ENCODE results near the gene UBTD1.
"Not testable (repeated sequence)": the region's sequence is repeated elsewhere in the genome, so short reads cannot be mapped to it uniquely, and the experiment has no call there.

The UBTD1 gene

DNA sequence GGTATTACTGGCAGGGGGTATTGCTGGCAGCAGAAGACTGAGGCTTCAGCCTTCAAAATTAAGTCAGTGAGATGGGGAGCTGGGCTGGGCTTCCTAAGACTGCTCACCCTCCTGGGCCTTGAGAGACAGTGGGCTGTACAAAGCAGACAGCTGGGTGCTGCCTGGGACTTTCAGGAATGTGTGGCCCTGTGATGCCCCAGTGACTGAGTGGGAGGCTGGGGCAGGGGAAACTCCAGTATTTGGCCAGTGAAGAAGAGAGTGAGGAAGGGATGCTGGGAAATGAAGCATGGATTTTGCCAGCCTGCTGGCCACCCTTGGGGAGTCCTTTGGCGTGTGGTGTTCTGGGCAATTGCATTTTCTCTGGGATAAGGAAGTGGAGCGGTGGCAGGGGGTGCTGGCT lies 74.3 kb downstream of the UBTD1 start:
- H4K20me1 ChIP-seq, result peaks cover 0 to 23% (median 0%) of the 10 kb centered on the region in 11 experiments; a peak in 3 of 22 replicates
- TF ChIP-seq Cebpa-rat (IDR thresholded peaks at IDR 0.05), result no peak
- H3K4me1 ChIP-seq, result peaks cover 8 to 23% (median 14%) of the 10 kb centered on the region in 10 experiments; a peak in 18 of 20 replicates
- H3K27ac ChIP-seq, result no peak overlapping the region
- H3K9me3 ChIP-seq (replicated peaks in 1 of 11), result no peaks in the 10 kb centered on the region
- no peak overlapping the region for H3K4me3 ChIP-seq
- H3K9ac ChIP-seq, result no peak overlapping the region
- peaks cover 0 to 37% (median 0%) of the 10 kb centered on the region in 11 experiments; a peak in 9 of 22 replicates for H3K36me3 ChIP-seq
- peak overlapping the region in 4 of 11 experiments; percentile 5 to 44 (median 34); a peak in 9 of 22 replicates for H3K4me2 ChIP-seq
- H3K27me3 ChIP-seq, result no peaks in the 10 kb centered on the region

DNA sequence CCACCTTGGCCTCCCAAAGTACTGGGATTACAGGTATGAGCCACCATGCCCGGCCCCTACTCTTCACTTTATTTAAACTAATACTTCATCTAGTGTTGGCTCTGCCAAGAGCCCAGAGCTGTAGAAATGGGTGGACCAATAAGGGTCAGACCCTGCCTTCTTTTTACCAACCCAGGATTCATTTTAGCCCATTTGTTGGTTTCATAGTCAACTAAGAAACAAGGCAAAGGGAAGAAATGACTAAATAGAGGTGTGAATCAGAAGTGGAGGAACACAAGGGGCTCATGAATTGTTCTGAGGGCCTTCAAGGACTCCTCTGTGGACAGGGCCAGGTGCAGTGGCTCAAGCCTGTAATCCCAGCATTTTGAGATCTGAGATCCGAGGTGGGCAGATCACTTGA lies 74.9 kb downstream of the UBTD1 start:
- Histone ChIP-seq H3K4me3 (no peak overlapping the region), H3K9me3 (replicated peaks in 1 of 11) (no peaks in the 10 kb centered on the region), H3K27me3 (no peaks in the 10 kb centered on the region), H3K27ac (no peak overlapping the region), H4K20me1 (peaks cover 0 to 23% (median 0%) of the 10 kb centered on the region in 11 experiments; a peak in 3 of 22 replicates), H3K4me1 (peaks cover 8 to 23% (median 14%) of the 10 kb centered on the region in 10 experiments; a peak in 18 of 20 replicates), H3K4me2 (no peak overlapping the region), H3K9ac (no peak overlapping the region), H3K36me3 (peaks cover 0 to 31% (median 0%) of the 10 kb centered on the region in 11 experiments; a peak in 9 of 22 replicates)
- no peak for TF ChIP-seq Cebpa-rat (IDR thresholded peaks at IDR 0.05)

DNA sequence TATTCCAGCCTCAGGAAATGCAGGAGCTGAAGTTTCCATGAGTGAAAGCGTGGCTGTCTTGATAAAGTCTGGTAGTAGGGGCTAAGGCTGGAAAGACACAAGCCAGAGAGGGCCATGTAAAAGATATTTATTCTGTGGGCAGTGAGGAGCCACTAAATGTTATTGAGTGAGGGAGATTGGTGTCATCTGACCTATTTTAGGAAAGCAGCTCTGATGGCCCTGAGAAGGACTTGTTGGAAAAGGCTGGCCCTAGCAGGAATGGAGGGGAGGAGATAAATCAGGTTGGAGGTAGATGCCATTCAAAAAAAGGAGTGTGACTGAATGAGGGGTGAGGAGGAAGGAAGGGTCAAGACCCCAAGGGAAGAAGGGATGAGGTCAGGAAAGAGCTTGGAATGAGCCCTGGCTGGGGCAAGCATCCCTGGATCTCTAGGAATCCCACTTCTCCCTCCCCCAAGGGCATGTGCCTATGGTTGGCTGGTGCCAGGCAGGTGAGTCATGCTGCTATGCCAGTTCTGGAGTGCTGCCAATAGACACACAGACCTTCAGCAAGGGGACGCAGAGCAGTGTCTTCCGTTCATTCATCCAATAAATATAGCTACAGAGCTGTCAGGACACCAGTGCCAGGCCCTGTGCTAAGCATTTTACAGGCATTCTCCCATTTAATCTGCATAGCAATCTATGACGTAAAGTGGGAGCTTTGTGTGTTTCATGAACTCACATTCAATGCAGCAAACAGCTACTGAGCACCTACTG lies 75.8 kb downstream of the UBTD1 start:
- no peak overlapping the region for H3K9ac ChIP-seq
- H3K36me3 ChIP-seq, result peaks cover 0 to 22% (median 0%) of the 10 kb centered on the region in 11 experiments; a peak in 9 of 22 replicates
- no peaks in the 10 kb centered on the region for H3K9me3 ChIP-seq (replicated peaks in 1 of 11)
- peak overlapping the region in 1 of 11 experiments; percentile 13; a peak in 1 of 22 replicates for H3K4me2 ChIP-seq
- no peak overlapping the region for H3K27ac ChIP-seq
- no peaks in the 10 kb centered on the region for H3K27me3 ChIP-seq
- H3K4me3 ChIP-seq, result no peak overlapping the region
- H3K4me1 ChIP-seq, result peaks cover 8 to 23% (median 14%) of the 10 kb centered on the region in 10 experiments; a peak in 18 of 20 replicates
- TF ChIP-seq Cebpa-rat (IDR thresholded peaks at IDR 0.05), result no peak
- peaks cover 0 to 23% (median 0%) of the 10 kb centered on the region in 11 experiments; a peak in 3 of 22 replicates for H4K20me1 ChIP-seq

DNA sequence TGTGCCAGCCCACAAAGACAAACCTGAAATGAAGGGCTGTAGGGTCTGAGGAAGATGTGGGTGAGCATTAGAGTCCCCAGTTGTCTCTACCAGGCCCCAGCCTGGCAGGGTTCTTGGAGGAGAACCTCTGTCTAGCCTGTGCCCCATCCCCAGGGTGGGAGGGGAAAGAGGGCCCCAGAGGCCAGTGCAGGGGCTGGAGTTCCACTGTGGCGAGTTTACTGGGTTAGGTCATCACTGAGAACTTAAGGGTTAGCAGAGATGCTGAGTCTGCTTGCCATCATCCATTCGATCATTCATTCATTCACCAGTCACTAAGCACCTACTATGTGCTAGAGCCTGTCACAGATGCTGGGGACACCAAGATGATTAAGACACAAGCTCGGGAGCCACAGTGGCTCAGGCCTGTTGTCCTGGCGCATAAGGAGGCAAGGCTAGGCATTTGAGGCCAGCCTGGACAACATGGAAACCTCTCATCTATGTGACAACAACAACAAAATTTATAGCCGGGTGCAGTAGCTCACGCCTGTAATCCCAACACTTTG lies 76.5 kb downstream of the UBTD1 start:
- no peak for TF ChIP-seq Cebpa-rat (IDR thresholded peaks at IDR 0.05)
- Histone ChIP-seq H3K36me3 (peaks cover 0 to 16% (median 0%) of the 10 kb centered on the region in 11 experiments; a peak in 9 of 22 replicates), H3K4me1 (peaks cover 8 to 23% (median 14%) of the 10 kb centered on the region in 10 experiments; a peak in 18 of 20 replicates), H3K27me3 (no peaks in the 10 kb centered on the region), H3K4me3 (no peak overlapping the region), H4K20me1 (peaks cover 0 to 23% (median 0%) of the 10 kb centered on the region in 11 experiments; a peak in 3 of 22 replicates), H3K4me2 (peak overlapping the region in 1 of 11 experiments; percentile 13; a peak in 1 of 22 replicates), H3K9me3 (replicated peaks in 1 of 11) (no peaks in the 10 kb centered on the region), H3K27ac (no peak overlapping the region), H3K9ac (no peak overlapping the region)

DNA sequence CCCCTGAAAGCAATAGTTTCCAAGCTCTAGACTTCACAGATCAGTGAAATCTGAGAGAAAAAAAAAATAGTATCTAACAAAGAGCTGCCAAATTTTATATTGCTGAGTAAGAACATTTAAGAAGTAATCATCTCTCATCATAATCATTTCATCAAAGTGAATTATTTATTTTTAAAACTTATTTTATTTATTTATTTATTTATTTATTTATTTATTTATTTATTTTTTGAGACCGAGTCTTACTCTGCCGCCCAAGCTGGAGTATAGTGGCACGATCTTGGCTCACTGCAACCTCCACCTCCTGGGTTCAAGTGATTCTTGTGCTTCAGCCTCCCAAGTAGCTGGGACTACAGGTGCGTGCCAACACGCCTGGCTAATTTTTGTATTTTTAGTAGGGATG lies 77.8 kb downstream of the UBTD1 start:
- H3K27ac ChIP-seq; H3K4me2 ChIP-seq; H3K4me3 ChIP-seq; H3K9me3 ChIP-seq (replicated peaks in 1 of 11); H3K9ac ChIP-seq; H3K27me3 ChIP-seq; H3K36me3 ChIP-seq: not testable (repeated sequence)
- Histone ChIP-seq H3K4me1 (peaks cover 8 to 16% (median 13%) of the 10 kb centered on the region in 10 experiments; a peak in 18 of 20 replicates), H4K20me1 (peaks cover 0 to 13% (median 0%) of the 10 kb centered on the region in 11 experiments; a peak in 2 of 22 replicates)

DNA sequence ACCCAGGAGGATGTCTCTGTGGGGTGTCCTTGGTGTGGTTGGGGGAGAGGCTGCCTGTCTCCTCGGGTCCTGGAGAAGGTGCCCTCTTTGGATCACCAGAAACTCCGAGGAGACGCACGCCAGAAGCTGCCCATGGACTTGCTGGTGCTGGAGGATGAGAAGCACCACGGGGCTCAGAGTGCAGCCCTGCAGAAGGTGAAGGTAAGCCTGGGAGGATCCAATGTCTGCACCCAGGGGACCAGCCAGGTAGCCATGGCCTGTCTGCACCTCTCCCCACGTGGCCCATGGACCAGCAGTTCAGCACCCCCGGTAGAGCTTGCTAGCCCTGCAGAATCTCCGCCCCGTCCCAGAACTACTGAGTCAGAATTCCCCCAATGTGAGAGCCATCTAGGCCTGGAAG lies 79.0 kb downstream of the UBTD1 start:
- Histone ChIP-seq H3K4me3 (no peak overlapping the region), H3K27ac (no peak overlapping the region), H3K9me3 (replicated peaks in 1 of 11) (no peaks in the 10 kb centered on the region), H3K9ac (no peak overlapping the region), H3K4me1 (peaks cover 4 to 12% (median 5%) of the 10 kb centered on the region in 10 experiments; a peak in 17 of 20 replicates), H4K20me1 (peaks cover 0 to 4% (median 0%) of the 10 kb centered on the region in 11 experiments; a peak in 2 of 22 replicates), H3K4me2 (no peak overlapping the region), H3K36me3 (no peaks in the 10 kb centered on the region), H3K27me3 (no peaks in the 10 kb centered on the region)
- no peak for TF ChIP-seq Cebpa-rat (IDR thresholded peaks at IDR 0.05)

DNA sequence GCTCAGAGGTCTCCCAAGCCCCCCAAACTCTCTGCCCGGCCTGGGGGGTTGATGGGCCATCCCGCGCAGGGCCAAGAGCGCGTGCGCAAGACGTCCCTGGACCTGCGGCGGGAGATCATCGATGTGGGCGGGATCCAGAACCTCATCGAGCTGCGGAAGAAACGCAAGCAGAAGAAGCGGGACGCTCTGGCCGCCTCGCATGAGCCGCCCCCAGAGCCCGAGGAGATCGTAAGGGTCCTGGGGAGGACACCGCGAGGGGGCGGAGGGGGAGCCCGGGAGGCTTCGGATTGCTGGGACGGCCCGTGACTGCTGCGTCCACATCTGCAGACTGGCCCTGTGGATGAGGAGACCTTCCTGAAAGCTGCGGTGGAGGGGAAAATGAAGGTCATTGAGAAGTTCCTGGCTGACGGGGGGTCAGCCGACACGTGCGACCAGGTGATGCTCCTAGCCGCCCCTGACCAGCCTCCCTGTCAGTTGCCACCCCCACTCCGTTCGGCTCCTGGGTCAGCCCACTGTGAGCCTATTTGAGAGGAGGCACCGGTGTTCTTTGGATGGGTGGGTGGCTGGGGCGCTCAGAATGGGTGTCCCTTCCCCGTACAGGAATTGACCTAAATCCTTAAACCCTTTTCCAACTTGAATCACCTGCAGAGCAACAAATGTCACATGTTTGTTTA lies 79.6 kb downstream of the UBTD1 start:
- Histone ChIP-seq H3K9me3 (replicated peaks in 1 of 11) (no peaks in the 10 kb centered on the region), H3K27ac (no peak overlapping the region), H3K4me2 (no peak overlapping the region), H3K27me3 (no peaks in the 10 kb centered on the region), H4K20me1 (no peaks in the 10 kb centered on the region; a peak in 1 of 22 replicates), H3K4me3 (no peak overlapping the region), H3K9ac (no peak overlapping the region), H3K4me1 (peaks cover 0 to 8% (median 0%) of the 10 kb centered on the region in 10 experiments; a peak in 5 of 20 replicates), H3K36me3 (no peaks in the 10 kb centered on the region)
- TF ChIP-seq Cebpa-rat (IDR thresholded peaks at IDR 0.05), result no peak

DNA sequence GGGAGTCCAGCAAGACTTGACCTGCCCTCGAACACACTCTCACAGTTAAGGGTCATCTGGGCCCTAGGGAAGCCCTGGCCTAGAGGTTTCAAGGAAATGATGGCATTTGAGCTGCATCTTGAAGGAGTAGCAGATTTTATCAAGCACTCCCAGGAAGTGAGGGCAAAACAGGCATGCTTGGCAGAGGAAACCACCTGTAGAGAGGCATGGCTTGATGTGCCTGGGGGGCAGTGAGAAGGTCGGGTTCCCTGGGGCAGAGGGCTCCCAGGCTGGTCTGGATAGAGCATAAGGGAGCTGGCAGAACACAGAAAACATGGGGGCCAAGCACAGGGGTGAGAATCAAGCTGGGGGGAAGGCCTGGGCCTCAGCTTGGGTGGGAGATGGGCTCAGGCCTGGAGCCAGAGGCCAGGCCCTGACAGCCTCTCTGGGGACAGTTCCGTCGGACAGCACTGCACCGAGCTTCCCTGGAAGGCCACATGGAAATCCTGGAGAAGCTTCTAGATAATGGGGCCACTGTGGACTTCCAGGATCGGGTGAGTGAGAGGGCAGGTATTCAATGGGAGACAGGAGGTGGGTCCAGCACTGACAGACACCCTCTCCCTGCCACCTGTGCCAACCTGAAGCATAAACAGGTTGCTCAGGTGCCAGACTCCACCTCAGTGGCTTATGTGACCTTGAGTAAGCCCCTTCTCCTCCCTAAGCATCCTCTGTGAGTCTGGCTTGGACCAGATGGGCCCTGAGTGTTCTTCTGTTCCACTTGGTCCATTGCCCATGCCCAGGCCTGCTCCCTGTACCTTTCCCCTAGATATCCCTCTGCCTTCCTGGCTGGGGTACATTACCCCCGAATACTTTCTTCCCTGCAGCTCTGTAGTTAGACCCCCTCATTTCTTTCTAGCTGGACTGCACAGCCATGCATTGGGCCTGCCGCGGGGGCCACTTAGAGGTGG lies 82.0 kb downstream of the UBTD1 start:
- no peaks in the 10 kb centered on the region for H3K9me3 ChIP-seq (replicated peaks in 1 of 11)
- no peak overlapping the region for H3K27ac ChIP-seq
- H3K27me3 ChIP-seq, result no peaks in the 10 kb centered on the region
- no peak overlapping the region for H3K4me2 ChIP-seq
- no peaks in the 10 kb centered on the region; a peak in 1 of 22 replicates for H4K20me1 ChIP-seq
- no peaks in the 10 kb centered on the region for H3K4me1 ChIP-seq
- no peak overlapping the region for H3K4me3 ChIP-seq
- TF ChIP-seq Cebpa-rat (IDR thresholded peaks at IDR 0.05), result no peak
- no peak overlapping the region for H3K9ac ChIP-seq
- H3K36me3 ChIP-seq, result no peaks in the 10 kb centered on the region
